Middle frontal gyrus (tissue), 1 donor: ENCODE data around the gene SCGB3A1.

Source experiments
- DNase-seq: peaks from one replicate; pipeline ENCODE4 v3.0.0-alpha.2; 2015; ENCODE audit warnings: low spot score; ENCODE audit errors: extremely low spot score

SCGB3A1 gene, protein sequence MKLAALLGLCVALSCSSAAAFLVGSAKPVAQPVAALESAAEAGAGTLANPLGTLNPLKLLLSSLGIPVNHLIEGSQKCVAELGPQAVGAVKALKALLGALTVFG

DNA sequence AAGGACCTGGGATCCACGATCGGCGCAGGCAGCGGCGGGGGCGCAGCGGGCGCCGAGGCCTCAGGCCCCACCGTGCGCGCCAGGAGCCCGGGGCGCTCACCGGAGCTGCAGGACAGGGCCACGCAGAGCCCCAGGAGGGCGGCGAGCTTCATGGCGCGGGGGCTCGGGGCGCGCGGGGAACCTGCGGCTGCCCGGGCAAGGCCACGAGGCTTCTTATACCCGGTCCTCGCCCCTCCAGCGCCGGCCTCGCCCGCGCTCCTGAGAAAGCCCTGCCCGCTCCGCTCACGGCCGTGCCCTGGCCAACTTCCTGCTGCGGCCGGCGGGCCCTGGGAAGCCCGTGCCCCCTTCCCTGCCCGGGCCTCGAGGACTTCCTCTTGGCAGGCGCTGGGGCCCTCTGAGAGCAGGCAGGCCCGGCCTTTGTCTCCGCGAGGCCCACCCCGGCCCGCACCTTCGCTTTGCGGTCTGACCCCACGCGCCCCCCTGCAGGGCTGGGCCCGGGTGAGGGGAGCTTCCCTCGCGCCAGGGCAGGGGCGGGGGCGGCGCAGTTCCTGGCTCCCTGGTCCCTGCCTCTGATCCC, at the start of gene SCGB3A1:
Gene SCGB3A1 (minus strand): TSS at position 189 of the 577 bp plus-strand sequence. CDS start 37 bp downstream, at position 152.
- DNase-seq, result no peak

DNA sequence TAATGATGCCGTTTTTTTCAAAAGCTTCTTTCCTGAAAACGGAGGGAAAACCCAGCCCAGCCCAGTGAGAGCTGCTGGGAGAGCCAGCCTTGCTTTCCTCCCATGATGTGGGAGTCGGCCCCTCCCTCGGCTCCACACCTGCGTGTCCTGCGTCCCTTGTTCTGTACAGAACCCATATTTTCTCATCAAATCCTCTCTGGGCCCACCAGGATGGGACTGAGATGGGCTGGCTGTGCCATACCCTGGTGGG, 49.2 kb upstream of the SCGB3A1 start:
- no peak for DNase-seq

DNA sequence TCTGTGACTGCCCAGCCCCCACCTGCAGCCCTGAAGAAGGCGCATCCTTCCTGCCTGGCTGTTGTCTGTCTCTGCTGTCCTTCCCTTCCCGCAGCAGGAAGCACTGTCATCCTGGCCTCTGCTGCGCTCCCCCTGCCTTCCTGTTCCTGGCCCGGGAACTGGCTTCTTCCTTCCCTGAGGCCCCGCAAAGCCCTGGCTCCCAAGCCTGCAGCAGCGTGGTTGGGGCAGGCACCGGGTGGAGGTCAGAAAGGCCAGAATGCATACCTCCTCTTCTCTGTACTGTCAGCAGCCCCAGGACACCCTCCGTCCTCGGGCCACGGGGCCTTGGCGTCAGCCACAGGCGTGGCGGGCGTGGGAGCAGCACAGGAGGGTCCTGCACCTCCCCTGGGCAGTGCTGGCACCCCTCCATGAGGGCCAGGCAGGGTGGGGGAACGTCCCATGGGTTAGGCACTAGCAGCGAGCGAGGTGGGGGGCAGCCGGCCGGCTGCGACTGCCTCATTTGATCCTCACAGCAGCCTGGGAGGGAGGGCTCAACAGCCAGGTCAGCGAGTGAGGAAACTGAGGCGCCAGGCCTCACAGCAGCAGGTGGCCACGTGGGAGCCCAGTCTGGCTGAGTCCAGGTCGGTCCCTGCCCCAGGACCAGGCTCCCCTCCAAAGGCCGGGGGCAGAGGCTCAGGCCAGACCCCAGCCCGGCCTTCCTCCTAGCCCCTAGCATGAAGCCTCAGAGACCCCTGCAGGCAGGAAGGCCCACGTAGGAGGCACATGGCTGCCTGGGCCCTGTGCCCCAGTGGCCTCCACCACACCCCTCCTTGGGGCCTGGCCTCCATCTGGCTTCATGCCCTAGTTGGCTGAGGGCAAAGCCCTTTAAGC, 48.7 kb upstream of the SCGB3A1 start:
- DNase-seq, result no peak

DNA sequence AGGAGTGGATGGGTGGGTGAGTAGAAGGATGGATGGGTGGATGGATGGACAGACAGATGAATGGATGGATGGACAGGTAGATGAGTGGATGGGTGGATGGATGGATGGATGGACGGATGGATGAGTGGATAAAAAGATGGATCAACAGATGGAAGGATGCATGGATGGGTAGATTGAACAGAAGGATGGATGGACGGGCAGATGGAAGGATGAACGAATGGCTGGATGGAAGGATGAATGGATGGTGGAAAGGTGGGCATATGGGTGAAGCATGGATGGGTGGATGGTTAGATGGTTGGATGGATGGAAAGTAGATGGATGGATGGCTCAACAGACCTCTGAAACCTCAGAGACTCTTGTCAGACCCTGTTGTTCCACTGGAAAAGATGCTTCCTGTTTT, 48.0 kb upstream of the SCGB3A1 start:
- DNase-seq, result no peak

DNA sequence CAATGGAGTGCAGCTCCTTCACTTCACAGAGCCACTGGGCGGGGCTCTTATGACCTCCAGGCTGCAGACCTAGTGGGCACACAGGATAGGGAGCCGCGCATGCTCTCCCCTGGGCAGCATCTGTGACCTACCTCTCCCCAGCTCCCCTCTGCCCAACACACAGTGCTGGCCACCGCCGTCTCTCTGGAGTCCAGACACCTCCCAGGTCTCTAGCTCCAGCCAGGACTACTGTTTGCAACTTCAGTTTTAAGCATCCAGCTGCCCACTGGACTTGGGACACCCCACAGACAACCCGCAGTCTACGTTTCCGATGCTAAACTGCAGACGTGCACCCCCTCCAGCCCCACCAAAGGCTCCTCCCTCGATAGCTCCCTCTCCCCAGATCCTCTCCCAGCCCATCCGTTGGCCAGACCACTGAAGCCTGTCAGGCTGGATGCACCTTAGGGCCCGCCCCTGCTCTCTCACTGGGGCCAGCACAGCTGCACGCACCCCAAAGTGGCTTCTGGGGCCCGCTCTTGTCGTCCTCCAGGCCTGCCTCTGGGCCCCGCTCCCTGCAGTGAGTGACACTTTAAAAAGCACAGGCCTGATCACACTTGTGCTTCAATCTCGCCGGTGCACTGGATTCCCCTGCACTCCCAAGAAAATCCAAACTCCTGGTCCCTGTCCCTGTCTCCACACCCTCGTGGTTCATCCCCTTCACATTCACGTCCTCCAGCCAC, 46.8 kb upstream of the SCGB3A1 start:
- DNase-seq, result no peak

DNA sequence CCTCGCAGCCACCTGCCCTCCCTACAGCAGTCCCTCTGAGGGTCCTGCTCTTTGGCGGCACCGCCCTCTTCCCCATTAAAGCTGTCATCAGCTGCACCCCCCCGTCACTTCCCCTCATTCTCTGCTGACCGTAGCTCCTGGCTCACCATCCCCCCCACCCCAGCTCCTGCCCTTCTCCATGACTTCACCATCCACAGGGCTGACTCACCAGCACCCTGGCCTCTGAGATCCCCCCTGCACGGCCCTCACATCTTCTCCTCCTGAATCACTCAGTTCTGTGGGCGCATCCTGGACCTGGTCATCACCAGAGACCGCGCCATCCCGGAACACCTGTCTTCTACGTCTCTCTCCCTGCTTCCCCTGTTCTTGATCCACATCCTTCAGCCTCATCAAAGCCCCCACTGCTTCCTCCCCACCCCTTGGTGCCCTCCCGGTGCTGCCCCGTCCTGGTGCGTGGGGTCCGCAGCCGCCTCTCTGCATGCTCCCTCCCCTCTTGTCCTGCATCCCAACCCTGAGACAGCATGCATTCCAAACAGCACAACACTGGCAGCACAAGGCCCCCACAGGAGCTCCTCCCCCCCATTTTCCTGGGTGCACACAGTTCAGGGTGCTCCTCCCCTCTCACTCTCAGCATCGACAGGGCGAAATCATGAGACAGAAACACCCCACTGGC, 45.2 kb upstream of the SCGB3A1 start:
- no peak for DNase-seq

DNA sequence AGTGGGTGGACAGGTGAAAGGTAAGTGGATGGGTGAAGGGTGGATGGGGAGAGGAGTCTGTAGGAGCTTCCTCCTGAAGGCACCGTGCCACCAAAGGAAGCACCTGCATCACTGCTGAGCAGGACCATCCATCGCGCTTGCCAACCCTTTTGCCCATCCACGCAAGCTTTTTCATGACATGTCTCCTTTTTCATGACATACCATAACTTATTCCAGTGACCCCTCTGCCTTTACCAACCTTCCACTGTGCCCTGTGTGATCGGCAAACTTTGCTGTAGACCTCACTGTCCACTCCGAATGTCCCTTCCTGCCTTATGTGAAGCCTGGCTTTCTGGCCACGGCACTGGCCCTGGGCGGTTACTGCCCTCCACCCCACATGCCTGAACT, 44.7 kb upstream of the SCGB3A1 start:
- DNase-seq, result no peak

DNA sequence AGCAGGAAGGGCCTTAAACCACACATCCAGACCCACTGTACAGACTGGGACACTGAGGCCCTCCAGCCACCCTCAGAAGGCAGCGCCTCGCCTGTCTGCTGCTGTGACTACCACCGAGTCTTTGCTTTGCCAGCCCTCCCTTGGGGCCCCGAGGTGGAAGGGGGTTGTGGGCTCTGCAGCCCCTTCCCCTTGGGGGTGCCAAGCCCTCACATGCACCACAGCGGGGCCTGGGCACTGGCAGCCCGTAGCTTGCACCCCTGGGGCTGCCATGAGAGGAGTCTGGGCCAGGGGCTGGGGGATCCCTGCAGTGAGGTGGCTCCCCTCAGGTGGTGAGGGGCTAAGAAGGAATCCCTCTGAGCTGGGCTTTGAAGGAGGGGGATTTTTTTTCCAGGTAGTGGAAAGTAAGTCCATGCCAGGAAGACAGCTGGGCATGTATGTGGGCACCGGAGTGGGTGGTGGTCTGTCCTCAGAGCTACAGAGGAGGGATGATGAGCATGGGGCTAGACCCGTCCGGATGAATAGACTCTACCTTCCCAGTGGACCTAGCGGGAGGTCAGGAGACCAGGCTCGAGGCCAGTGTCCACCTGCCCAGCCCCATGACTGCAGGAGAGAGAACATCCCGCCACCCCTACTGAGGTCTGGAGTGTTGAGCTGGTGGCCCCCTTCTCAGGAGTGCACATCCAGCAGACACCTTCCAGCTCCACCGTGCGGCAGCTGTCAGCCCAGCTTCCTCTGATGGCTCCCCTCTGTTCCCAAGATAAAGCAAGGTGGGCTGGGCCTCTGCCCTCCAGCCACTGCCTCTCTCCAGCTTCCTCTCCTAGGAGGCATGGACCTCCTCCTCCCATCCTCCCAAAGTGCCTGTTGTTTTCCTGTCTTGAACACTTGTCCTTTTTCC, 42.2 kb upstream of the SCGB3A1 start:
- DNase-seq, result no peak

DNA sequence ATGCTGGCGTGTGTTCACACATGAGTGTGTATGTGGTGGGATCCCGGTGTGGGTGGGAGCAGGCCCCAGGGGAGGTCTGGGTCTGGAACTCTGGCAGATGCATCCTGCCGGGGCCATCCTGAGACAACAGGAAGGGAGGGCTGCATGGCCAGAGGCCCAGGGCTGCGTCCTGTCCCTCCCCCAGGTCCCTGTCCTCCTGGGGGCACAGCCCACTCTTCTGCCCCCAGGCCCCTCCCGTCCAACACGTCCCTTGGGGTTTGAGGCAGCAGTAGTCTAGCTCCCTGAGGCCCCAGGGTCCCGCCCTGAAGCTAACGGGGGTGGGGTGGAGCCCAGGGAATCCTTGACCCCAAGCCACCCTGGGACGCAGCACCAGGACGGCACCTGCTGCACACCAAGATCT, 41.5 kb upstream of the SCGB3A1 start:
- no peak for DNase-seq

DNA sequence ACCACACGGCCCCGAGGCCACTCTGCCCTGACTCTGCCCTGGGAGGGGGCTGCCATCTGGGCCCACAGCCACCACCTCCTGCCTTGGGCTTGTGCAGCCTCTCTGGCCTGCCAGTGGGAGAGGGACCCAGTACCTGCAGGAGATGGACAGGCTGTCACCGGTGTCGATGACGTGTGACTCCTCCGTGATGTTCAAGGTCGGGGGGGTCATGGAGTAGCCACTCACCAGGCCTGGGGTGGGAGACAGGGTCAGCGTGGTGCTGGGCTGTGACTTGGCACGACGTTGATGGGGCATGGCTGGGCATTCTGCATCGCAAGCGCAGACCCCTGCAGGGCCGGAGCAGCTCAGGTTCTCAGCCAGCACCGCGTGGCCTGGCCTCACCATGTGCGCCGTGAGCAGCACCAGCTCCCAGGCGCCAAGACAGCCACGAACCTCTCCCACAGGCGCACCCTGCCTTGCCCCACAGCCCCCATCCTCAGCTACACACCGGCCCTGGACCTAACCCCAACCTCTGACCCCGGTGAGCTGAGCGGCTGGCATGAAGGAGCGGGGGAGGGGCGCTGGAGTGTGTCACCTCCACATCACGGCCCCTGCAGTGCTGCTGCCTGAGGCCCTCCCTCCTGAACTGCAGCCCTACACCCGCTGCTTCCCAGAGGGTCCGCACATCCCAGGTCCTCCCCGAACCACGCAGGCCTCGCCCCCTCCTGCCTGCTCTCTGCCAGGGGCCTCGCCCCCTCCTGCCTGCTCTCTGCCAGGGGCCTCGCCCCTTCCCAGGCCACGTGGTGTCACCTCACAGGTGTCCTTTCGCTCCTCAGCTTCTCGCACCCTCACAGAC, 40.5 kb upstream of the SCGB3A1 start:
- no peak for DNase-seq

DNA sequence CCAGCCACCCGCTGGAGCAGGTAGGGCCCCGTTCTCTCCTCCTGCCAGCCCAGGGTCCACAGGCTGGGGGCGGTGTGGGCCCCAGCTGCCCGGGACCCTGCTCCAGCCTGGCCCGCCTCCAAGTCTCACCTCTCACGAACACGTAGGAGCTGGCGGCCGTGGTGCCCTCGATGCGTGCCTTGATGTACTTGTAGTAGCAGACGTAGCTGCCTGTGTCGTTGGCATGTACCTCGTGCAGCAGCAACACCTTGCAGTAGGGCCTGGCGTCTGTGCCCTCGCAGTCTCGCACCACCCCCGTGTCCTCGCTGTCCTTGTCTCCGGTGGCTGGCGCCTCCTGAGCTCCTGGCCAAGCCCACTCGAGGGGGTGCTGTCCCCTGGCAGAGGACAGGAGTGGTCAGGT, 39.1 kb upstream of the SCGB3A1 start:
- no peak for DNase-seq

DNA sequence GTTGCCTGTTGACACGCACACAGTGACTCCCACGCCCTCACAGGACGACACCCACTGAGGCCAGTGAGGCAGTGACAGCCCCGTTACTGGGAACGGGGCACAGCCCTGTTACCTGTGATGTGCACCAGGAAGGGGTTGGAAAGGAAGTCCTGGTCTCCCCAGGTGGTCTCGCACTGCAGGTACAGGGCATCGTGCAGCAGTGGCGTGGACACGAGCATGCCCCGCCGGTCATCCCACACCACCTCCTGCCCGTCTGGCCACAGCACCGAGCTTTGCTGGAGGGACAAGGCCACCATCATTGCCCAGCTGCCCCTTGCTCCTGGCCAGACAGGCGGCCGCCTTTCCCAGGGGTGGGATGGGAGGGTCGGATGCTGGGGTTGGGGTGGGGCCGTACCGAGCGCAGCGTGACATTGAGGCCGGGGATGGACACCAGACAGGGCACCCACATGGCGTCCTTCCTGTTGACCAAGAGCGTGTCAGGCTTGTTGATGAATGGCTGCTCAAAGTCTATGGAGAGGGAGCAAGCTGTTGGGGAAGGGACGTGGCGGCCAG, 38.6 kb upstream of the SCGB3A1 start:
- no peak for DNase-seq

DNA sequence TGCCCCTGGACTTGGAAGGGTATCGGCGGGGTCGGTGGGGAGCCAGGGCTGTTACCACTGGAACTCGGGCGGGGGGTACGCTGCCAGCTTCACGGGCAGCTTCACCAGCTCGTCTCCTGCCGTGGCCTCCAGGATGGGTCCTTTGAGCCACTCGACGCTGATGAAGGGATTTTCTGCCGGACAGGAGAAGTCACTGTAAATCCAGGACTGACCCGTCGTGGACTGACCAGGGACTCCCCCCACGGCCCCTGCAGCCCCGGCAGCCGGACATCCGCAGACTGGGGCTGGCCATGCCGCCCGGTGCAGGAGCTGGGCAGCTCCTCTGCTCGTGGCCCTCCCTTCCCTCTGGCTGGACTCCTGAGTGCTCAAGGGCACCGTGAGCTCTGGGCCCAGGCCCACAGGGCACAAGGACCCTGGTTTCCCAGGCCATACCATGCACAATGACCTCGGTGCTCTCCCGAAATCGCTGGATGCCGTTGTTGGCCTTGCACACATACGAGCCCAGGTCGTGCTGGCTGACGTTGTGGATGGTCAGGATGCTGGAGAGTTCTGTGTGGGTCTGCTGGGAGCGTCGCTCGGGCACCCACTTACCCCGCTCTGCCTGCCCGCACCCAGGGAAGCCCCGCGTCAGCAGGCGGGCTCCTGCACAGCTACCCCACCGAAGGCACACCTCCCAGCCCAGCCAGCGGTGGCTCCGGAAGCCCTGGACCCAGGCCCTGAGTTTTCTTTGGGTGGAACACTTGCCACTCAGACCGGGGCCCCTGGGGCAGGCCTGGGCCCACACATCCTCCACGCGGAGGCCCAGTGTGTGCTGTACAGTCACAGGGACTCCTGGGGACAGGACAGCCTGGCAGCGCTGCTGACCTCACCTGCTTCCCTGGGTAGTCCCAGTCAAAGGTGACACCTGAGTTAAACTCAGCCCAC, 37.8 kb upstream of the SCGB3A1 start:
- DNase-seq, result no peak

DNA sequence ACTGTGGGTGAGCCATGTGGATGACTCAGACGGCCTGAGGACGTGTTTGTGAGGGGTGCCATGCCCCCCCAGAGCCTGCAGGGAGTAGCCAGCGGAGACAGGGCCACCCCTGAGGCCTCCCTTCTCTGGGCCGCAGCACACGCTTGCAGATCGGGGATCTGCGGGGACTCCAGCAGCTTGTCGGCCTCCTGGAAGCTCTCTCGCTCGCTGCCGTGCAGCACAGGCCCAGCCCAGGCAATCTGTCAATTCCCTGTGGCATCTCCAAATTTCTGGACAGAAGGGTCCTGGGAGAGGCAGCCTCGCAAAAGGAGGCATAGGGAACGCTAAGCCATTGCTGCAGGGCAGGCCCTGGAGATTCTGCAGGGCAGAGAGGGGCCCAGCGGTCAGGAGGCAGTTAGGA, 36.9 kb upstream of the SCGB3A1 start:
- DNase-seq, result no peak

DNA sequence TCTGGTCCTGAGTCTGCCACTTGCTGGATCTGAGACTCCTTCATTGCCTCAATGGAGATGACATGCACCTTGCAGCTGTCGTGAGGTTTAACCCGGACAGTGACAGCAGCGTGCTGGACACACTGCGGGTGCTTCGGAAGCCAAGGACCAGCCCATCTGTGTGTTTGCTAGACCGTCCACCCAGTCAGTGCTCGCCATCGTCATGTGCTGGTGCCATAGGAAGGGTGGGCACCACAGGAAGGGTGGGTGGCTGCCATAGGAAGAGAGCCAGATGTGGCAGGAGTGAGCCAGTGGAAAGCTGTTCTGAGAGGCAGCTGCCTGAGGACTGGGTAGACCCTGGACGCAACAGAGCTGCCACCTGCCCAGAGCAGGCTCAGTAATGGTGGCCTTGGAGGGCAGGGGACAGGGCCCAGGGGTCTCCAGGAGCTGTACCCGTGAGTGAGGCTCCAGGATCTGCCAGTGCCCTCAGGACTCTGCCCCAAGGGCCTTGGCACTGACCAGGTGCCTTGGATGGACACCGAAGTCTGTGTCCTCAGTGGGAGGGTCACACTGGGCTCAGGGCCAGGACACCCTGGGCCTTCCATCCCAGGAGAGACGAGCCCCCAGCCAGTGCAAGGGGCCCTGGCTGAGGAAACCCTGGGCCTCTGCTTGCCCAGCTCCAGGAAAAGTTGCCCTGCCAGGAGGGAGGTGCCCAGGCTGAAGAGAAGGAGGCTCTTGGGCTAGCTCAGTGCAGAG, 36.3 kb upstream of the SCGB3A1 start:
- DNase-seq, result no peak

DNA sequence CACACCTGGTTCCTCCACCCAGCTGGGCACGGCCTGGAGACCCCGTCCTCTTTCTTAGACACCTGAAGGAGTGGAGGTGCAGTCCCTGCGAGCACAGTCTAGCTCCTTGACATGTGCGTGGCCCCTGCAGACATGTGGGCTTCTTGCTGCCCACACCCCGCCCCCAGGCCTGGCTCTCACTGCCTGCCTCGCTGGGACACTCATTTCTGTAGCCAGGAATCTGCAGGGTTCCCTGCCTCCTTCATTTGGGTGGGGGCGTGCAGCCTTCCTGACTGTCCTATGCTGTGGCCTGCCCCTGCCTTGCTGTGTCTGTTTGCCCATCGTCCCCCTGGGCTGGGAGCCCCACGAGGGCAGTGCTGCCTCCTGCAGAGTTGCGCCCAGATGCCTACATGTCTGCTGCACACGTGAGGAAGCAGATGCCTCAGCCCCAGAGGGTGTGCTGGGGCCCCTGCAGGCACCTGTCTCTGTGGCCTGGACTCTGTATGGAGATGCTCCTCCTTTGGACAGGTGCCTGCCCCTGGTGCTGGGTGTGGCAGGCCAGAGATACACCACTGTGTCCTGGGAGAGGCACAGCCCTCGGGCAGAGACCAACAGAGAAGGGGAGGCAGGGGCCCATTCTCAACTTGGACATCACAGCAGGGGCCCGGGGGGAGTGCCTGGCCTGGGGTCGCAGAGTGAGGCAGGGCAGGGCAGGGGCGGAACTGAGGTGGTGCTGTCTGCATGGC, 35.5 kb upstream of the SCGB3A1 start:
- no peak for DNase-seq
